ENCODE data around the gene GALNT9.
A peak's percentile ranks its signal among the peaks of the same experiment; 100 is the strongest.

GALNT9 gene

GRCh38 chr12:132344181-132344580, 14.8 kb upstream of the GALNT9 start:
- no peak for DNase-seq

- DNase-seq = peak; percentile 85
Measured at GRCh38 chr12:132343294-132344004, 14.1 kb upstream of the GALNT9 start.

- DNase-seq = no peak
Measured at GRCh38 chr12:132342251-132343227, 13.2 kb upstream of the GALNT9 start.

GRCh38 chr12:132341318-132342050, 12.1 kb upstream of the GALNT9 start:
- DNase-seq = no peak

GRCh38 chr12:132340266-132341035, 11.1 kb upstream of the GALNT9 start:
- no peak for DNase-seq

- DNase-seq = no peak
Measured at GRCh38 chr12:132339856-132340255, 10.5 kb upstream of the GALNT9 start.

- no peak for DNase-seq
Measured at GRCh38 chr12:132338781-132339180, 9.4 kb upstream of the GALNT9 start.

- DNase-seq = no peak
Measured at GRCh38 chr12:132338311-132338710, 8.9 kb upstream of the GALNT9 start.

GRCh38 chr12:132337557-132337956, 8.2 kb upstream of the GALNT9 start:
- no peak for DNase-seq

- DNase-seq = no peak
Measured at GRCh38 chr12:132336451-132337413, 7.3 kb upstream of the GALNT9 start.

GRCh38 chr12:132335179-132335756, 5.9 kb upstream of the GALNT9 start:
- DNase-seq = no peak

GRCh38 chr12:132333766-132334165, 4.4 kb upstream of the GALNT9 start:
- no peak for DNase-seq

- no peak for DNase-seq
Measured at GRCh38 chr12:132333273-132333672, 3.9 kb upstream of the GALNT9 start.

GRCh38 chr12:132330549-132330881, 1.1 kb upstream of the GALNT9 start:
- no peak for DNase-seq

GRCh38 chr12:132329720-132330548, 545 bp upstream of the GALNT9 start:
- DNase-seq = no peak

- no peak for DNase-seq
Measured at GRCh38 chr12:132328282-132329029, 933 bp downstream of the GALNT9 start.

- DNase-seq = no peak
Measured at GRCh38 chr12:132327336-132328171, 1.8 kb downstream of the GALNT9 start.

- DNase-seq = no peak
Measured at GRCh38 chr12:132326646-132327045, 2.7 kb downstream of the GALNT9 start.
